Measurements from ENCODE around the gene CHRNG.

CHRNG gene

GRCh38 chr2:232523402-232523681 is 16.1 kb upstream of the CHRNG start:
- no peaks in the 10 kb centered on the region for H3K36me3 ChIP-seq (ENCODE audit: control insufficient read depth, insufficient read depth, low read length, severe bottlenecking)
- no peak overlapping the region for H3K9ac ChIP-seq (ENCODE audit: low read length)
- no peak for DNase-seq (ENCODE audit: low read depth)
- H3K9me3 ChIP-seq (ENCODE audit: control insufficient read depth, low read length): no peaks in the 10 kb centered on the region
- H3K27me3 ChIP-seq (replicated peaks; ENCODE audit: control insufficient read depth, insufficient read depth, low read length): peaks cover 62% of the 10 kb centered on the region
- H3K4me3 ChIP-seq (ENCODE audit: low read length): no peak overlapping the region
- peaks cover 2% of the 10 kb centered on the region for H3K4me1 ChIP-seq (ENCODE audit: control insufficient read depth, insufficient read depth, low read length)

DNA sequence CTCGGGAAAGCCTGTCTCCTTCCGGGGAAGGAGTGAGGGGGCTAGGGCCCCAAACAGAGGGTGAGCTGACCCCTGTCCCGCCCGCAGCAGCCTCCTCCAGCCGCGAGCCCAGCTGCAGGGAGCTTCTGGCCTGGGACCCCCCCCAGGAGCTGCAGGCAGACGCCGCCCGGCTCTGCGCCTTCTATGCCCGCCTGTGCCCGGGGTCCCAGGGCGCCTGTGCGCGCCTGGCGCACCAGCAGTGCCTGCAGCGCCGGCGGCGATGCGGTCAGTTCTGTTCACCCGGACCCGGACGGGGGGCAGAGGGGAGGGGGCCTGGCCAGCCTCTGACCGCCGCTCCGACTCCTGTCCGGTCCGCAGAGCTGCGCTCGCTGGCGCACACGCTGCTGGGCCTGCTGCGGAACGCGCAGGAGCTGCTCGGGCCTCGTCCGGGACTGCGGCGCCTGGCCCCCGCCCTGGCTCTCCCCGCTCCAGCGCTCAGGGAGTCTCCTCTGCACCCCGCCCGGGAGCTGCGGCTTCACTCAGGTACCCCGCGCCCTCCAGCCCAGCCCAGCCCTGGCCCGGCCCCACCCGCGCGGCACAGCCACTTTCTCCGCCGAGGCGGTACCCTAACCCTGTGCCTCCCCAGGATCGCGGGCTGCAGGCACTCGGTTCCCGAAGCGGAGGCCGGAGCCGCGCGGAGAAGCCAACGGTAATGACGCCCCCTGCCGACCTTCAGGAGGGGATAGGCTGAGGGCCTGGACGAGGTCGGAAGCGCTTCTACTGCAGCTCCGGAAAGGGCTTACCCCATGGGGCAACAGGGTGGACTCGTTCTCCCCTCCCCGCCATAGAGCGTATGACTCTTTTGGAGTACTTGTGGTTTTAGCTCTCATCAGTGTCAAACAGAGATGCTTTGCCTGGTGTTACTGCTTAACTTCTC is 15.6 kb upstream of the CHRNG start:
- Histone ChIP-seq H3K27me3 (replicated peaks; ENCODE audit: control insufficient read depth, insufficient read depth, low read length) (peaks cover 60% of the 10 kb centered on the region), H3K4me3 (ENCODE audit: low read length) (no peak overlapping the region), H3K9ac (ENCODE audit: low read length) (no peak overlapping the region), H3K4me1 (ENCODE audit: control insufficient read depth, insufficient read depth, low read length) (peaks cover 2% of the 10 kb centered on the region), H3K9me3 (ENCODE audit: control insufficient read depth, low read length) (no peaks in the 10 kb centered on the region), H3K36me3 (ENCODE audit: control insufficient read depth, insufficient read depth, low read length, severe bottlenecking) (no peaks in the 10 kb centered on the region)
- DNase-seq (ENCODE audit: low read depth): peak; percentile 51

DNA sequence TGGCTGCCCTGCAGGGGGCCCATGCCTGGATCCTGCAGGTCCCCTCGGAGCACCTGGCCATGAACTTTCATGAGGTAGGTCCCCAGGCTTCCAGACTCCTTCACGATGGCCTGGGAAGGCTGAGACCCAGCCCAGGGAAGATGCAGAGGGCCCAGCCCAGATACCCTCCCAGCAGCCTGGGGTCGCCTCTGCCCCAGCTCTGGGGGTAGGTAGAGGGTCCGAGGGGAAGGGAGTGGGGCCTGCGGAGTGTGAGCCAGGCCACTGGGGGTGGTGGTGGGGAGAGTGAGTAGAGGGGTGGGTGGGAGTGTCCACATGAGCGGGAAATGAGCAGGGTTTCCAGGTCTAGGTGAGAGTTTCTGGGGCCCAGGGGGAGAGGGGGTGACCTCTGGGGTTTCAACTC is 14.7 kb upstream of the CHRNG start:
- peaks cover 61% of the 10 kb centered on the region for H3K27me3 ChIP-seq (replicated peaks; ENCODE audit: control insufficient read depth, insufficient read depth, low read length)
- DNase-seq (ENCODE audit: low read depth): no peak
- no peak overlapping the region for H3K4me3 ChIP-seq (ENCODE audit: low read length)

DNA sequence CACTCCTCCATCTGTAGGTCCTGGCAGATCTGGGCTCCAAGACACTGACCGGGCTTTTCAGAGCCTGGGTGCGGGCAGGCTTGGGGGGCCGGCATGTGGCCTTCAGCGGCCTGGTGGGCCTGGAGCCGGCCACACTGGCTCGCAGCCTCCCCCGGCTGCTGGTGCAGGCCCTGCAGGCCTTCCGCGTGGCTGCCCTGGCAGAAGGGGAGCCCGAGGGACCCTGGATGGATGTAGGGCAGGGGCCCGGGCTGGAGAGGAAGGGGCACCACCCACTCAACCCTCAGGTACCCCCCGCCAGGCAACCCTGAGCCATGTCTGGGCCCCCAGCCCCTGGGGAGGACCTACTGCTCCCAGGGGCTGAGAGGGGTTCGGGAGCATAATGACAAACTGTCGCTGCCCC is 14.3 kb upstream of the CHRNG start:
- no peak overlapping the region for H3K4me3 ChIP-seq (ENCODE audit: low read length)
- DNase-seq (ENCODE audit: low read depth): no peak

More for the DNA sequence above, 14.7 kb upstream of the CHRNG start:
- no peak overlapping the region for H3K9ac ChIP-seq (ENCODE audit: low read length)
- peaks cover 2% of the 10 kb centered on the region for H3K4me1 ChIP-seq (ENCODE audit: control insufficient read depth, insufficient read depth, low read length)
- H3K9me3 ChIP-seq (ENCODE audit: control insufficient read depth, low read length): no peaks in the 10 kb centered on the region
- H3K36me3 ChIP-seq (ENCODE audit: control insufficient read depth, insufficient read depth, low read length, severe bottlenecking): no peaks in the 10 kb centered on the region

DNA sequence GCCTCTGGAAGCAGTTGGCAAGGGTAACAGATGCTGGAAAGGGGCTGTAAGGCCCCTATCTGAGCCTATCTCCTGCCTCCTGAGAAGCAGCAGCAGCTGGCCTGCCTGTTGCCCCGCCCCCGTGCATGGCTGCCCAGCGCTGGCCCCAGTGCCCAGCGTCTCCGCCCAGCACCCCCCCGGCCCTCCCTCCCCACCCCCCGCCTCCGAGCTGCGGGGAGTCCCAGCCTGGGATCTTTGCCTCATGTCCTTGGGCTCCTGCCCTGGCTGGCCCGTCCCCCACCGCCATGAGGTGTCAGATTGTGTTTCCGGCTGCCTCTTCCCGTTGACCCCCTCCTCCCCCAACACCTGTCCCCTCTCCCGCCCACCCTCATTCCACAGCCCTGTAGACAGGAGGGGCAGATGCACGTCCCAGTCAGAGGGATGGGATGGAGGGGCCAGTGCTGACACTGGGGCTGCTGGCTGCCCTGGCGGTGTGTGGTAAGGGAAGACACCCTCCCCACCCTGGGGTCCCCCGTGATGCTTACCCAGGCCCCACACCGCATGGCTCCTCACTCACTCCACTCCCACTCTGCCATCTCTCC is 13.6 kb upstream of the CHRNG start, which contains the start of gene CHRND:
TSS of gene CHRND (plus strand) at position 370 of the 581 bp plus-strand sequence. CDS start at position 426, 56 bp downstream.
- Histone ChIP-seq H3K4me3 (ENCODE audit: low read length) (no peak within 1 kb of the TSS), H3K36me3 (ENCODE audit: control insufficient read depth, insufficient read depth, low read length, severe bottlenecking) (no peaks in the 10 kb centered on the region), H3K4me1 (ENCODE audit: control insufficient read depth, insufficient read depth, low read length) (peaks cover 2% of the 10 kb centered on the region), H3K9me3 (ENCODE audit: control insufficient read depth, low read length) (no peaks in the 10 kb centered on the region), H3K27me3 (replicated peaks; ENCODE audit: control insufficient read depth, insufficient read depth, low read length) (peaks cover 60% of the 10 kb centered on the region), H3K9ac (ENCODE audit: low read length) (no peak within 1 kb of the TSS)
- DNase-seq (ENCODE audit: low read depth): peak; percentile 19

More for the DNA sequence above, 14.3 kb upstream of the CHRNG start:
- Histone ChIP-seq H3K9ac (ENCODE audit: low read length) (no peak overlapping the region), H3K9me3 (ENCODE audit: control insufficient read depth, low read length) (no peaks in the 10 kb centered on the region), H3K4me1 (ENCODE audit: control insufficient read depth, insufficient read depth, low read length) (peaks cover 2% of the 10 kb centered on the region), H3K36me3 (ENCODE audit: control insufficient read depth, insufficient read depth, low read length, severe bottlenecking) (no peaks in the 10 kb centered on the region), H3K27me3 (replicated peaks; ENCODE audit: control insufficient read depth, insufficient read depth, low read length) (peaks cover 60% of the 10 kb centered on the region)

- no peak for DNase-seq (ENCODE audit: low read depth)
- Histone ChIP-seq H3K9ac (ENCODE audit: low read length) (no peak overlapping the region), H3K27me3 (replicated peaks; ENCODE audit: control insufficient read depth, insufficient read depth, low read length) (peaks cover 55% of the 10 kb centered on the region), H3K9me3 (ENCODE audit: control insufficient read depth, low read length) (no peaks in the 10 kb centered on the region), H3K36me3 (ENCODE audit: control insufficient read depth, insufficient read depth, low read length, severe bottlenecking) (no peaks in the 10 kb centered on the region), H3K4me3 (ENCODE audit: low read length) (no peak overlapping the region), H3K4me1 (ENCODE audit: control insufficient read depth, insufficient read depth, low read length) (peaks cover 2% of the 10 kb centered on the region)
These were observed 13.0 kb upstream of the CHRNG start for GRCh38 chr2:232526372-232526941.

DNA sequence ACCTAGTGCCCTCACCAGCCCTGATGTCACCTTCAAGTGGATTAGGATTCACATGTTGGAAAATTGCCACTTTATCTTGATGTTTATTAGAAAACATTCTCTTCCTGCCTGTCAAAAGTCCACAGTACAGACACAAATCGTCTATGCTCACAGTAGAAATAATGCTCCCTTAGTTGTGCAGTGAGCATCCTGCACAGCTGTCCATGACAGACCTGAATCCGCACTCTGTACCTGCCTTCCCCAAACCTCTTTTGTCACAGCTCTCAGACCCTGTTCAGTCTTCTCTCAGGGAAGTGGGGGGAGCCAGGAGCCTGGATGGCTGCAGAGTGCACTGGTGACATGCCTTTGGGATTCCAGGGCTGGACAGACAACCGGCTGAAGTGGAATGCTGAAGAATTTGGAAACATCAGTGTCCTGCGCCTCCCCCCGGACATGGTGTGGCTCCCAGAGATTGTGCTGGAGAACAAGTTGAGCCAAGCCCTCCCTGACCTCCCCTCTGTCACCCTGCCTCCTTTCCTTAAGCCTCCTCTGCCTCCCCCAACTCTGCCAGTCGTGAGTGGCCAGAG is 11.5 kb upstream of the CHRNG start:
- H3K9ac ChIP-seq (ENCODE audit: low read length): no peak overlapping the region
- no peaks in the 10 kb centered on the region for H3K9me3 ChIP-seq (ENCODE audit: control insufficient read depth, low read length)
- H3K4me1 ChIP-seq (ENCODE audit: control insufficient read depth, insufficient read depth, low read length): peaks cover 2% of the 10 kb centered on the region
- no peak for DNase-seq (ENCODE audit: low read depth)
- no peak overlapping the region for H3K4me3 ChIP-seq (ENCODE audit: low read length)
- H3K27me3 ChIP-seq (replicated peaks; ENCODE audit: control insufficient read depth, insufficient read depth, low read length): peaks cover 47% of the 10 kb centered on the region
- H3K36me3 ChIP-seq (ENCODE audit: control insufficient read depth, insufficient read depth, low read length, severe bottlenecking): no peaks in the 10 kb centered on the region

DNA sequence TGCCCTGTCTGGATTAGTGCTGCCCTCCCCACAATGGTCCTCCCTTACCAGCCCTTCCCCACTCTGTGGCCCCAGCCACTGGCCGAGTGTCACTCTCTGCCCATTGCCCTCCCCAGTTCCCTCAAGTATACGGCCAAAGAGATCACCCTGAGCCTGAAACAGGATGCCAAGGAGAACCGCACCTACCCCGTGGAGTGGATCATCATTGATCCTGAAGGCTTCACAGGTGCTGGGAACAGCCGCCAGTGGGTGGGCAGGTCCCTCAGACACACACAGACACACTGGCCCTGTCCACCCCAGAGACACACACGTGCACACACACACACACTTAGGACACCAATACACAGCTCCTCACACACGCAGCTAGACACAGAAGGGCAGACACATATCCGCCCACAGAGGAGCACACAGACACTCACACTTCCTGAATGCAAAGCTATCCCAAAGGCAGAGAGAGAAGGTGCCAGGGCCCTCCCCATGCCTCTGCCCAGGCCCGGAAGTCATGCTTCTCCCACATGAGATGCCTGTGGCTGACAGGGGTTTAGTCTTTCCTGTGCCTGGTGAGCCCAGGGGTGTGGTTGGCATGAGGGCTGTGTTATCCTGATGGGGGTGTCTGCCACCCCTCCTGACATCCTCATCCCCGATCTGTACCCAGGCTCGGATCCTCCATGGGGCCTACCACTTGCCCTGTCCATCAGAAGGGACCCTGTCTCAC is 10.6 kb upstream of the CHRNG start:
- Histone ChIP-seq H3K4me3 (ENCODE audit: low read length) (no peak overlapping the region), H3K9me3 (ENCODE audit: control insufficient read depth, low read length) (no peaks in the 10 kb centered on the region), H3K4me1 (ENCODE audit: control insufficient read depth, insufficient read depth, low read length) (peaks cover 2% of the 10 kb centered on the region), H3K36me3 (ENCODE audit: control insufficient read depth, insufficient read depth, low read length, severe bottlenecking) (no peaks in the 10 kb centered on the region), H3K27me3 (replicated peaks; ENCODE audit: control insufficient read depth, insufficient read depth, low read length) (peaks cover 41% of the 10 kb centered on the region), H3K9ac (ENCODE audit: low read length) (no peak overlapping the region)
- DNase-seq (ENCODE audit: low read depth): no peak

DNA sequence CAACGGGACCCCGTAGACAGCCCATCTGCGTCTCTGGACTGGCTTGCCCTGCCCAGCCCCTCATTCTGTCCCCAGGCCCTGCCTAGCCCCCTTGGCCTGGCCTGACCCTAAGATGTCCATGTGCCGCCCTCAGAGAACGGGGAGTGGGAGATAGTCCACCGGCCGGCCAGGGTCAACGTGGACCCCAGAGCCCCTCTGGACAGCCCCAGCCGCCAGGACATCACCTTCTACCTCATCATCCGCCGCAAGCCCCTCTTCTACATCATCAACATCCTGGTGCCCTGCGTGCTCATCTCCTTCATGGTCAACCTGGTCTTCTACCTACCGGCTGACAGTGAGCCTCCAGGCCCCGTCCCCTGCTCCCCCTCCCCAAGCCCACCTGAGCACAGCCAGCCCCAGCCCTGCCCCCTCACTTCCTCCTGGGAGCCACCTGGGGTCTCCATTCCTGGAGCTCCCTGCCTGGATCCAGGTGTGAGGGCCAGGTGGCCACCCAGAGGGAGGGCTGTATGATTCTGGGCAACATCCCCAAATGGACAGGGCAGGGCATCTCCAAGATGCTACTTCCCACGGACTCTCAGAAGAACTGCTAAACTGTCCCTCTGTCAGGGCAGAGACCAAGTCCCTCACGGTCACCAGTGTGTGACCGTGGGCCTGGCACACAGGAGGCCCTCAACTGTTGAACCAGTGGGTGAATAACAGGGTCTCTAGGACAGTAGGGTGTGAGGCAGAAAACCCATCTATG is 9.5 kb upstream of the CHRNG start:
- Histone ChIP-seq H3K9ac (ENCODE audit: low read length) (no peak overlapping the region), H3K4me1 (ENCODE audit: control insufficient read depth, insufficient read depth, low read length) (no peaks in the 10 kb centered on the region), H3K9me3 (ENCODE audit: control insufficient read depth, low read length) (no peaks in the 10 kb centered on the region), H3K36me3 (ENCODE audit: control insufficient read depth, insufficient read depth, low read length, severe bottlenecking) (no peaks in the 10 kb centered on the region), H3K27me3 (replicated peaks; ENCODE audit: control insufficient read depth, insufficient read depth, low read length) (peaks cover 37% of the 10 kb centered on the region), H3K4me3 (ENCODE audit: low read length) (no peak overlapping the region)
- DNase-seq (ENCODE audit: low read depth): no peak

DNA sequence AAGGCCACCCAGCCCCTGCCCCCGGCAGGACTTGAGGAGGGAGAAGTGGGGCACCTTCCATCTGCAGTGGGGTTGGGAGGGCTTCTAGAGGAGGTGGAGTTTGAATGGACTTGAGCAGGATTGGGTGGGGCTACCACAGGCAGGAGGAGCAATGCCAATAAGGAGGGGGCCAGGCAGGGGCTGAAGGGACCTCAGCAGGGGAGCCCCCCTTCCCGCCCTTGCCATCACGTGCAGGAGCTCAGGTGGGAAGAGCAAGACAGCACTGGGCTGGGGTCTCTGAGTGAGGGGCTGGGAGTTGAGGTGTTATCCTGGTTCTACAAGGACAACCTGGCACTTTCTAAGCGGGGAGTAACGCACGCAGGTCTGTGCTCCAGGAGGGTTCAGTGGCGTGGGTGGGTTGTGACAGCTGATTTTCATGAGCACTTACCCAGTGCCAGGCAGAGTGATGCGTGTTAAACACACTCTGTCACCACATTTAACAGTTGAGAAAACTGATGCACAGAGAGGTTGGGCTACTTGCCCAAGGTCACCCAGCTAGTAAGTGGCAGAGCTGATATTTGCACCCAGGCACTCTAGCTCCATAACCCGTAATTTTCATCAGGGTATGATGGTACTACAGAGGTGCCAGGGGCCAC is 8.7 kb upstream of the CHRNG start:
- H3K9me3 ChIP-seq (ENCODE audit: control insufficient read depth, low read length): no peaks in the 10 kb centered on the region
- no peaks in the 10 kb centered on the region for H3K36me3 ChIP-seq (ENCODE audit: control insufficient read depth, insufficient read depth, low read length, severe bottlenecking)
- H3K4me3 ChIP-seq (ENCODE audit: low read length): no peak overlapping the region
- no peaks in the 10 kb centered on the region for H3K4me1 ChIP-seq (ENCODE audit: control insufficient read depth, insufficient read depth, low read length)
- H3K27me3 ChIP-seq (replicated peaks; ENCODE audit: control insufficient read depth, insufficient read depth, low read length): peaks cover 38% of the 10 kb centered on the region
- no peak for DNase-seq (ENCODE audit: low read depth)
- H3K9ac ChIP-seq (ENCODE audit: low read length): no peak overlapping the region
